ENCODE data around the gene OR2T6. TPM values are rescaled to one million over a fixed set of nuclear protein-coding genes. Genes with fewer than 3 reads are reported as not detected.
"Not testable (repeated sequence)": the region's sequence is repeated elsewhere in the genome, so short reads cannot be mapped to it uniquely, and the experiment has no call there.

Gene OR2T6
- polyA plus RNA-seq, 4 donors, result 0.08 to 0.21 TPM; not detected in 2

DNA sequence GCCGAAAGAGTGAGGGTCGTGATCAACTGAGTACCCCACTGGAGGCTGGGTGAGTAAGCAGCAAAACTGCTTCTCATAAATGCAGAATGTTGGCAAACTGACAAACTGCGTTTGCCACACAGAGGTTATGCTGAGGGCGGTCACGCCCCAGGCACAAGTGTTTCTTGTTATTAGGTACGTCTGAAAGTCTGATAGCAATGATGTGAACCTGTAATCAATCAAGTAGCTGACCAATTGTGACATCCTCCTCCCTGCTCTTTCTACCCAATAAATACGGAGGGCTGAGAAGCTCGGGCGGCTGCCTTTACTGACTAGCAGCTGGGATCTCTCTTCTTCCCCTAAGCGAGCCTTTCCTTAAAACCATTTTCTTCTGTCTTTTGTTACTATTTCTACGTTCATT lies 56.1 kb downstream of the OR2T6 start:
- DNase-seq (ENCODE audit: low read depth in 4 of 4, low spot score in 2 of 4), result not testable (repeated sequence)

DNA sequence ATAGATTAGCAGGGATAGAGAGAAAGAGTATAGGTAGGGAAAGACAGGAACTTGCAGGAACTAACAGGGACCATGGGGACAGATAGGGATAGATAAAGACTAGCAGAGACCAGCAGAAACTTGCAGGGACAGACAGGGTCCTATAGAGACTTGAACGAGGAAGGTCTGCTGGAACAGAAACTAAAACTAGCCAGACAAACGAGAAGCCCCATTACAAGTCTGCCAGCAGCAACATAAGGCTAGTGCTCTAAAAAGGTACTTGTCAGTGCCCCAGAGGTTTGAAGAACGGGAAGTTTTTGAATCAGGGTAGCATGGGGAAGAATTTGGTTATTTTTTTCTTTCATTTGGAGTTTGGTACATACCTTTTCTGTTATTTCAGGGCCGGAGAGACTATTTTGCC lies 56.7 kb downstream of the OR2T6 start:
- not testable (repeated sequence) for DNase-seq (ENCODE audit: low read depth in 4 of 4, low spot score in 2 of 4)

DNA sequence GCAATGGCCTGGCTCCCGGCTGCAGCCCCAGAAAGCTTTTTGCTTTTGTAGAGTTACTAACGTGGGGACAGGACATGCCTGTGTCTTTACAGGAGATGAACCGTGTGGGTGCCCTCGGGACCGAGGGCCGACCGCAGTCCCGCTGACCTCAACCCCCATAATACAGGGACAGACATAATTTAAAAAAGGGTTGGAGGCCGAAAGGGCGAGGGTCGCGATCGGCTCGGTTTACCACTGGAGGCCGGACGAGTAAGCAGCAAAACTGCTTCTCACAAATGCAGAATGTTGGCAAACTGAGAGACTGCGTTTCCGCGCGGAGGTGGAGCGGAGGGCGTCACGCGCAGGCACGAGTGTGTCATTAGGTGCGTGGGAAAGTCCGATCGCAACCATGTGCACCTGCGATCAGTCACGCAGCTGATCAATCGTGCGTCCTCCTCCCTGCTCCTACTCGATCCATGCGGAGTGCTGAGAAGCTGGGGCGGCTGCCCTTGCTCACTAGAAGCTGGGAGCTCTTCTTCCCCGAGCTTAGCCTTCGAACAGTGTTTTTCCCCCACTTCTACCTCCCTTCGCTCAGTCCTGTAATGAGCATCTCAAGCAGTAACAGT lies 58.4 kb downstream of the OR2T6 start:
- DNase-seq (ENCODE audit: low read depth in 4 of 4, low spot score in 2 of 4), result not testable (repeated sequence)

GRCh38 chr1:248434913-248435312 lies 59.4 kb downstream of the OR2T6 start:
- not testable (repeated sequence) for DNase-seq (ENCODE audit: low read depth in 4 of 4, low spot score in 2 of 4)

DNA sequence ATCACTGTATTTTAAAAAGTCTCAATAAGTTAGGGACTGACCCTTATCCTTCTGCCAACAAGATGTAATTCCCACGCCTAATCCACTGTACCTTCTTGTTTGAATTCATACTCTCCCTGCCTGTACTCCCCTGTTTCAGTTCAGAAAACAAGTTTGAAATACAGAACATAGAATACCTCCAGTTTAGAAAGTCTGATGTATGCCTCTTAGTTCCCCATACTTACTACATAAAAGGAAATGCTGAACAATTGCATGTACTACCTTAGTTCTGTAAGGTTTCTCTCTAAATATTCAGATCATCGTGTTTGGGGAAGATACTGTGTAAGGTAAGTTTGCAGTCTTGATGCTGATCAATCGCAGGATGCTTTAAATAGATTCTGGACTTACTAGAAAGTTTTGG lies 60.8 kb downstream of the OR2T6 start:
- not testable (repeated sequence) for DNase-seq (ENCODE audit: low read depth in 4 of 4, low spot score in 2 of 4)

DNA sequence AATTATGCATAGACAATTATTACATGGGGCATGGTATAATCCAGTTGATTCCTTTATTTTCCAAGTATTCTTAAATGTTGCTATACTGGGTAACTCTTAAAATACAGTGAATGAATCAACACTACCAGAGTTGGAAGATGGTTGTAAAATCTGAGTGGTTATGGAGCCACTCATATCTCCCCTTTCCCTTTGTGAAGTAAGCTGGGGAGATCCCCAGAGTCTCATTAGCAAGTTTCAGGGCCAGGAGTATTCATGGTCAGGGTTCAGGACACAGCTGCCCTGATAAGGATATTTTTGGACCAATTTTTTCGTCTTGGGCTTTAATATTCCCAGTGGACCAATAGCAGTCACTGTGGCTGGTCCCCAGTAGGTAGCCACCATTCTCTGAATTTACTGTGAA lies 63.1 kb downstream of the OR2T6 start:
- DNase-seq (ENCODE audit: low read depth in 4 of 4, low spot score in 2 of 4), result not testable (repeated sequence)

DNA sequence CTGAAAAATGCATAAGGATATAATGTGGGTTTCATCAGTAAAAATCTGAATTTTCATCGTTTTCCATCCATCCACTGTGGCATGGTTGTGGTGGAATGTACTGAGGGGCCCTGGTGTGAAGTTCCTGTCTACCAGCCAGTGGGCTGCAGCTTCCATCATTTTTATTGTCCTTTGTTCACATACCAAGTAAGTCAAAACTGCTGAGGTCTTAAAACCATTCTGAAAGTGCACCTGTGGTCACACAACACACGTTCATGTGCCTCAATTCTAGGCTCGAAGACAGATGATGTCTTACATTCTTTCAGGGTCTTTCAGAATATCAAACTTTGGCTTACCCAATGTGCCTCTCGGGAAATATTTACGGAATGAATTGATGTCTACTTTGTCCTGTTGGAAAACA lies 63.7 kb downstream of the OR2T6 start:
- not testable (repeated sequence) for DNase-seq (ENCODE audit: low read depth in 4 of 4, low spot score in 2 of 4)

Other genes starting within 250 kb of the OR2T6 start
- gene OR2M5, start 230.6 kb upstream of the OR2T6 start, polyA plus RNA-seq (ENCODE audit: insufficient read length in 4 of 4), result not detected
- not detected for gene OR2M2, start 200.9 kb upstream of the OR2T6 start, polyA plus RNA-seq (ENCODE audit: insufficient read length in 4 of 4)
- gene OR2M3, start 178.5 kb upstream of the OR2T6 start, polyA plus RNA-seq (ENCODE audit: insufficient read length in 4 of 4), result under 1 TPM in 3 of 4 donors, not detected in 1; 0.02 to 0.08 (median 0.03) TPM
- gene OR2M4, start 144.3 kb upstream of the OR2T6 start, polyA plus RNA-seq (ENCODE audit: insufficient read length in 4 of 4), result under 1 TPM in 3 of 4 donors, not detected in 1; 0.04 to 0.12 (median 0.05) TPM
- not detected for gene OR2T33, start 97.8 kb upstream of the OR2T6 start, polyA plus RNA-seq (ENCODE audit: insufficient read length in 4 of 4)
- gene OR2T12, start 72.3 kb upstream of the OR2T6 start, polyA plus RNA-seq (ENCODE audit: insufficient read length in 4 of 4), result under 1 TPM in 2 of 4 donors, not detected in 2; 0.04 to 0.13 TPM
- gene OR2M7, start 51.2 kb upstream of the OR2T6 start, polyA plus RNA-seq (ENCODE audit: insufficient read length in 4 of 4), result not detected
- not detected for gene OR14C36, start 27.0 kb upstream of the OR2T6 start, polyA plus RNA-seq (ENCODE audit: insufficient read length in 4 of 4)
- gene OR2T4, start 14.1 kb upstream of the OR2T6 start, polyA plus RNA-seq (ENCODE audit: insufficient read length in 4 of 4), result not detected
- not detected for gene OR2T1, start 27.3 kb downstream of the OR2T6 start, polyA plus RNA-seq (ENCODE audit: insufficient read length in 4 of 4)
- gene OR2T2, start 69.9 kb downstream of the OR2T6 start, polyA plus RNA-seq (ENCODE audit: insufficient read length in 4 of 4), result not detected
- gene OR2T3, start 97.6 kb downstream of the OR2T6 start, polyA plus RNA-seq (ENCODE audit: insufficient read length in 4 of 4), result not detected
- gene OR2T5, start 112.8 kb downstream of the OR2T6 start, polyA plus RNA-seq (ENCODE audit: insufficient read length in 4 of 4), result not detected
- under 1 TPM in 2 of 4 donors, not detected in 2; 0.04 to 0.08 TPM for gene OR2G6, start 132.3 kb downstream of the OR2T6 start, polyA plus RNA-seq (ENCODE audit: insufficient read length in 4 of 4)
- gene OR2T29, start 187.0 kb downstream of the OR2T6 start, polyA plus RNA-seq (ENCODE audit: insufficient read length in 4 of 4), result under 1 TPM in 1 of 4 donors, not detected in 3; 0.06 TPM
- not detected for gene OR2T34, start 199.0 kb downstream of the OR2T6 start, polyA plus RNA-seq (ENCODE audit: insufficient read length in 4 of 4)
- gene OR2T10, start 222.0 kb downstream of the OR2T6 start, polyA plus RNA-seq (ENCODE audit: insufficient read length in 4 of 4), result under 1 TPM; 0.08 to 0.28 (median 0.11) TPM